IMR-90 (cell line): Measurements from ENCODE around the gene LAG3. TPM values are rescaled to one million over a fixed set of nuclear protein-coding genes. Genes with fewer than 3 reads are reported as not detected.

Experiments
- ATAC-seq: fragments of 200-7000 bp; cut with Tn5 transposase; 2 replicates; pipeline ENCODE4 v1.9.1; 2020; ENCODE audit warnings: low read depth, mild to moderate bottlenecking, moderate library complexity
- BruUV-seq: library from RNA; stranded (reverse); fragments of 400-500 nt; replicated peaks from 2 replicates; lab custom pipeline; 2021; lab: Mats Ljungman, UMichigan
- CTCF ChIA-PET: fragments of 300-600 bp; formaldehyde crosslinking; extraction: SDS; loops from one replicate; lab custom pipeline; 2021; ENCODE audit warnings: antibody characterized with exemption; lab: Yijun Ruan, JAX
- POLR2A ChIA-PET: fragments of 300-600 bp; sonication (Branson Sonifier 250); formaldehyde crosslinking; loops from one replicate; lab custom pipeline; 2022; ENCODE audit warnings: antibody characterized with exemption; ENCODE audit not compliant: unreplicated experiment; lab: Charles Lee
- DNase-seq: peaks from one replicate; pipeline ENCODE4 v3.0.0; 2013
- H2AFZ ChIP-seq: replicated peaks from 2 replicates; pipeline ENCODE3; 2013; ENCODE audit warnings: low read length, mild to moderate bottlenecking; ENCODE audit not compliant: poor library complexity
- H2AK5ac ChIP-seq: 2 replicates; pipeline ENCODE4 v1.6.1; 2013; ENCODE audit warnings: low read depth, low read length, inconsistent platforms
- H2AK9ac ChIP-seq: replicated peaks from 2 replicates; pipeline ENCODE3; 2013; ENCODE audit warnings: mild to moderate bottlenecking, low read depth, low read length, moderate library complexity; ENCODE audit not compliant: poor library complexity
- H2BK120ac ChIP-seq: 2 replicates; pipeline ENCODE4 v1.6.1; 2013; ENCODE audit warnings: low read depth, low read length, inconsistent platforms
- H2BK15ac ChIP-seq: 3 replicates; pipeline ENCODE4 v1.6.1; 2013; ENCODE audit warnings: low read depth, low read length, inconsistent platforms
- H2BK20ac ChIP-seq: 2 replicates; pipeline ENCODE4 v1.6.1; 2013; ENCODE audit warnings: low read depth, mild to moderate bottlenecking, inconsistent platforms, low read length, moderate library complexity
- H2BK5ac ChIP-seq: 2 replicates; pipeline ENCODE4 v1.6.1; 2013; ENCODE audit warnings: mild to moderate bottlenecking, low read depth, low read length, inconsistent platforms; ENCODE audit not compliant: poor library complexity, severe bottlenecking
- H3K14ac ChIP-seq: replicated peaks from 2 replicates; pipeline ENCODE4 v1.6.1; 2013; ENCODE audit warnings: low read depth, low read length, inconsistent platforms
- H3K18ac ChIP-seq: 2 replicates; pipeline ENCODE4 v1.6.1; 2013; ENCODE audit warnings: low read depth, low read length, control low read depth
- H3K23ac ChIP-seq: 2 replicates; pipeline ENCODE4 v1.6.1; 2013; ENCODE audit warnings: low read depth, low read length, inconsistent platforms
- H3K27ac ChIP-seq: 2 replicates; pipeline ENCODE4 v1.5.1; 2013; ENCODE audit warnings: mild to moderate bottlenecking, control low read depth, low read length; ENCODE audit not compliant: insufficient read depth
- H3K27me3 ChIP-seq: 2 replicates; pipeline ENCODE4 v1.6.1; 2013; ENCODE audit warnings: low read length; ENCODE audit not compliant: control insufficient read depth, insufficient read depth
- H3K36me3 ChIP-seq: 2 replicates; pipeline ENCODE4 v1.6.1; 2013; ENCODE audit warnings: low read length, mixed read lengths; ENCODE audit not compliant: control insufficient read depth, insufficient read depth
- H3K4ac ChIP-seq: 2 replicates; pipeline ENCODE4 v1.6.1; 2013; ENCODE audit warnings: low read depth, low read length, inconsistent platforms
- H3K4me1 ChIP-seq: 2 replicates; pipeline ENCODE4 v1.6.1; 2013; ENCODE audit warnings: low read length, mixed read lengths; ENCODE audit not compliant: control insufficient read depth, insufficient read depth
- H3K4me2 ChIP-seq: 2 replicates; pipeline ENCODE4 v1.6.1; 2013; ENCODE audit warnings: low read depth, mild to moderate bottlenecking, control low read depth, low read length, moderate library complexity
- H3K4me3 ChIP-seq: 2 replicates; pipeline ENCODE4 v1.5.1; 2013; ENCODE audit warnings: low read depth, mild to moderate bottlenecking, control low read depth, low read length, moderate library complexity; ENCODE audit not compliant: insufficient read depth
- H3K56ac ChIP-seq: 2 replicates; pipeline ENCODE4 v1.6.1; 2013; ENCODE audit warnings: low read length, inconsistent platforms; ENCODE audit not compliant: insufficient read depth; ENCODE audit errors: extremely low read depth
- H3K79me1 ChIP-seq, 2 experiments: 2 replicates each; pipeline ENCODE4 v1.6.1; 2013; ENCODE audit warnings: low read length in 2 of 2, inconsistent platforms in 1 of 2, low read depth in 1 of 2
- H3K9ac ChIP-seq: 2 replicates; pipeline ENCODE4 v1.6.1; 2013; ENCODE audit warnings: low read depth, low read length, control low read depth
- H3K9me1 ChIP-seq: 2 replicates; pipeline ENCODE4 v1.6.1; 2013; ENCODE audit warnings: low read length, inconsistent platforms; ENCODE audit not compliant: insufficient read depth
- H3K9me3 ChIP-seq: 2 replicates; pipeline ENCODE4 v1.6.1; 2013; ENCODE audit warnings: low read length; ENCODE audit not compliant: control insufficient read depth, insufficient read depth
- H4K20me1 ChIP-seq: 2 replicates; pipeline ENCODE4 v1.6.1; 2013; ENCODE audit warnings: low read length, inconsistent platforms; ENCODE audit not compliant: insufficient read depth
- H4K5ac ChIP-seq: 2 replicates; pipeline ENCODE4 v1.6.1; 2013; ENCODE audit warnings: mild to moderate bottlenecking, low read depth, low read length, control low read depth
- H4K8ac ChIP-seq, 2 experiments: 2 replicates each; pipeline ENCODE4 v1.6.1; 2013; ENCODE audit warnings: low read depth in 2 of 2, low read length in 2 of 2, control low read depth in 1 of 2, inconsistent platforms in 1 of 2
- H4K91ac ChIP-seq: 2 replicates; pipeline ENCODE4 v1.6.1; 2013; ENCODE audit warnings: low read depth, low read length, inconsistent platforms; ENCODE audit not compliant: insufficient read depth
- BHLHE40 ChIP-seq: fragments of 150-350 bp; IDR thresholded peaks from 2 replicates; pipeline ENCODE4 v1.6.1; 2016; ENCODE audit warnings: mild to moderate bottlenecking, low read depth, low read length
- CEBPB ChIP-seq: IDR thresholded peaks from 2 replicates; pipeline ENCODE4 v1.6.1; 2012; ENCODE audit warnings: low read depth, low read length, improper control_type of control experiment
- CHD1 ChIP-seq: IDR thresholded peaks from 2 replicates; pipeline ENCODE4 v1.6.1; 2012; ENCODE audit warnings: low read depth, low read length, improper control_type of control experiment
- CTCF ChIP-seq: conservative IDR thresholded peaks from 2 replicates; pipeline ENCODE4 v1.5.1; 2012; ENCODE audit warnings: mild to moderate bottlenecking, low read depth, low read length, improper control_type of control experiment
- ELK1 ChIP-seq: fragments of 150-350 bp; IDR thresholded peaks from 2 replicates; pipeline ENCODE4 v1.6.1; 2016; ENCODE audit warnings: low read depth, mild to moderate bottlenecking, low read length, moderate library complexity, borderline replicate concordance
- FOS ChIP-seq: fragments of 150-350 bp; IDR thresholded peaks from 2 replicates; pipeline ENCODE4 v1.6.1; 2016; ENCODE audit warnings: low read depth, low read length
- MAFK ChIP-seq: IDR thresholded peaks from 2 replicates; pipeline ENCODE4 v1.6.1; 2012; ENCODE audit warnings: low read depth, low read length, improper control_type of control experiment
- MAZ ChIP-seq: IDR thresholded peaks from 2 replicates; pipeline ENCODE4 v1.6.1; 2012; ENCODE audit warnings: low read depth, mild to moderate bottlenecking, low read length, improper control_type of control experiment, moderate library complexity, borderline replicate concordance
- MXI1 ChIP-seq: IDR thresholded peaks from 2 replicates; pipeline ENCODE4 v1.6.1; 2012; ENCODE audit warnings: low read depth, mild to moderate bottlenecking, low read length, moderate library complexity, borderline replicate concordance
- NFE2L2 ChIP-seq: fragments of 150-350 bp; IDR thresholded peaks from 2 replicates; pipeline ENCODE4 v1.6.1; 2016; ENCODE audit warnings: low read depth, mild to moderate bottlenecking, low read length
- POLR2A ChIP-seq: IDR thresholded peaks from 2 replicates; pipeline ENCODE4 v1.6.1; 2012; ENCODE audit warnings: mild to moderate bottlenecking, low read depth, low read length
- RAD21 ChIP-seq: IDR thresholded peaks from 2 replicates; pipeline ENCODE4 v1.6.1; 2012; ENCODE audit warnings: low read length, improper control_type of control experiment
- RCOR1 ChIP-seq: IDR thresholded peaks from 2 replicates; pipeline ENCODE4 v1.6.1; 2012; ENCODE audit warnings: mild to moderate bottlenecking, low read length, improper control_type of control experiment; ENCODE audit not compliant: insufficient replicate concordance
- SMC3 ChIP-seq: fragments of 150-350 bp; IDR thresholded peaks from 2 replicates; pipeline ENCODE4 v1.6.1; 2016; ENCODE audit warnings: low read depth, mild to moderate bottlenecking, antibody characterized with exemption, low read length, moderate library complexity
- WGBS, 2 experiments: methylation state at CpG; one replicate each; pipeline versions ENCODE4 v1.1.5 to v1.1.7; 2013; ENCODE audit warnings: missing lambda C conversion rate in 2 of 2; ENCODE audit not compliant: insufficient read length in 1 of 2; ENCODE audit errors: extremely low coverage in 2 of 2; 5-methylcytosine and 5-hydroxymethylcytosine counted together
- dilution Hi-C: fragments of 300-500 bp; cut with HindIII; formaldehyde crosslinking; loops from one replicate; pipeline ENCODE4 v1.14.3; 2018; ENCODE audit warnings: low sequenced_read_pairs; ENCODE audit not compliant: unreplicated experiment
- in situ Hi-C: fragments of 300-500 bp; cut with MboI; formaldehyde crosslinking; loops from 3 replicates; pipeline ENCODE4 v1.14.3; 2019; ENCODE audit warnings: low sequenced_read_pairs, inconsistent platforms, mixed read lengths
- intact Hi-C: fragments of 100-400 bp; cut with micrococcal nuclease; formaldehyde crosslinking; loops from 2 replicates; pipeline ENCODE4 v1.10.0; 2022
- polyA plus RNA-seq, 3 experiments: library from polyadenylated mRNA; depleted of rRNA; stranded (reverse); fragments of >200 nt; gene quantifications; 2 replicates each; pipeline ENCODE4 v1.2.3, GENCODE V29; 2012; ENCODE audit warnings: low replicate concordance in 1 of 3
- total RNA-seq: library from RNA; depleted of rRNA; stranded (reverse); fragments of >200 nt; gene quantifications from 2 replicates; pipeline ENCODE4 v1.2.3, GENCODE V29; 2012

Gene LAG3
- total and polyA plus RNA-seq, 2 of the 4 experiments (the other 2 are of a cell fraction) = 0.41 TPM; not detected in 1

GRCh38 chr12:6752921-6753771 lies 19.2 kb upstream of the LAG3 start, which contains the start of gene MLF2:
MLF2 (minus strand) TSS chr12:6753141; CDS start chr12:6752334, 807 bp downstream.
- Histone ChIP-seq H3K56ac (peak within 1 kb of the TSS; percentile 100), H3K79me1 (peaks cover 21 to 32% of the 10 kb centered on the region in 2 experiments), H3K4ac (peak within 1 kb of the TSS; percentile 99), H3K4me1 (peaks cover 7% of the 10 kb centered on the region), H4K8ac (peak within 1 kb of the TSS; percentile 93 to 99), H3K27ac (peak within 1 kb of the TSS; percentile 94), H3K9me1 (no peaks in the 10 kb centered on the region; the same call in none of the 2 replicates), H3K27me3 (no peaks in the 10 kb centered on the region), H4K20me1 (peaks cover 13% of the 10 kb centered on the region), H3K9ac (peak within 1 kb of the TSS; percentile 93), H3K4me2 (peak within 1 kb of the TSS; percentile 94), H2BK15ac (peak within 1 kb of the TSS; percentile 67; the same call in 1 of the 3 replicates), H3K14ac (peak within 1 kb of the TSS; percentile 99), H2AK9ac (peak within 1 kb of the TSS; percentile 100), H2AFZ (peak within 1 kb of the TSS; percentile 91), H3K18ac (peak within 1 kb of the TSS; percentile 87), H2BK120ac (peak within 1 kb of the TSS; percentile 78), H2BK20ac (no peak within 1 kb of the TSS), H3K36me3 (peaks cover 32% of the 10 kb centered on the region), H2AK5ac (peak within 1 kb of the TSS; percentile 95), H3K9me3 (no peaks in the 10 kb centered on the region), H3K23ac (peak within 1 kb of the TSS; percentile 96), H4K91ac (peak within 1 kb of the TSS; percentile 99), H2BK5ac (peak within 1 kb of the TSS; percentile 93), H3K4me3 (peak within 1 kb of the TSS; percentile 71), H4K5ac (peak within 1 kb of the TSS; percentile 87)
- in situ Hi-C loops (loop anchor here (5.0 kb wide), 1 partner anchor 74 kb away; the partner anchor contains the start of gene P3H3), intact Hi-C loops (loop anchor here (1.0 to 2.0 kb wide), 4 partner anchors 11 to 72 kb away; partner anchors contain the start of gene ZNF384), dilution Hi-C loops (no loop called here)
- peak; percentile 99 for DNase-seq
- ATAC-seq = peak; percentile 93
- ChIA-PET POLR2A (interaction anchor here (0.6 to 3.2 kb wide), 6 partner anchors 10 to 69 kb away, joined by 3 to 21 read pairs (median 4); partner anchors contain the start of genes GPR162 and PTMS), CTCF (interaction anchor here (0.5 to 3.9 kb wide), 12 partner anchors 10 to 120 kb away, joined by 3 to 27 read pairs (median 4); partner anchors contain the start of genes CD4, PTMS, SPSB2 and ZNF384)
- 0% methylated on average over 9 of the region's 62 CpGs; no CpG with 5 or more reads in 1 of the 2 experiments for WGBS, 2 experiments
- BruUV-seq = no TSS peak
- TF ChIP-seq FOS (no peak), CHD1 (0 out of 2 replicates have a peak, but pooled peaks have one; percentile 17), ELK1 (no peak), MAFK (no peak), POLR2A (no peak; the same call in none of the 2 replicates), MAZ (peak; percentile 83; the same call in 1 of the 2 replicates), MXI1 (peak; percentile 47; the same call in 1 of the 2 replicates), RAD21 (no peak), NFE2L2 (no peak), BHLHE40 (peak; percentile 42; the same call in 1 of the 2 replicates), RCOR1 (no peak), SMC3 (no peak), CTCF (no peak; the same call in 1 of the 2 replicates), CEBPB (no peak)
